Activated CD4-positive, alpha-beta T cell treated with anti-CD3 and anti-CD28 coated beads, Interleukin-2, amount 10 ng/mL, durations not matched to agents 7 days and 5 days (primary cell): ENCODE data around the gene HMOX1. TPM values are rescaled to one million over a fixed set of nuclear protein-coding genes. Genes with fewer than 3 reads are reported as not detected.

Source experiments
- CTCF ChIA-PET: fragments of 350-600 bp; sonication (Branson Sonifier 250); formaldehyde crosslinking; loops from one replicate; lab custom pipeline; 2021; ENCODE audit warnings: antibody characterized with exemption; lab: Charles Lee
- POLR2A ChIA-PET: fragments of 350-600 bp; sonication (Branson Sonifier 250); formaldehyde crosslinking; loops from one replicate; lab custom pipeline; 2021; ENCODE audit warnings: antibody characterized with exemption; lab: Charles Lee
- DNase-seq: peaks from one replicate; pipeline ENCODE4 v3.0.0-alpha.2; 2020
- H3K27ac Mint-ChIP-seq: one replicate; pipeline ENCODE4 v1.8.0; 2021; ENCODE audit warnings: mild to moderate bottlenecking, moderate library complexity, mixed read lengths
- H3K27me3 Mint-ChIP-seq: one replicate; pipeline ENCODE4 v1.8.0; 2021; ENCODE audit warnings: mixed read lengths
- H3K36me3 Mint-ChIP-seq: one replicate; pipeline ENCODE4 v1.8.0; 2021; ENCODE audit warnings: low read depth, mixed read lengths
- H3K4me1 Mint-ChIP-seq: one replicate; pipeline ENCODE4 v1.8.0; 2021; ENCODE audit warnings: mixed read lengths
- H3K4me3 Mint-ChIP-seq: one replicate; pipeline ENCODE4 v1.8.0; 2021; ENCODE audit warnings: mild to moderate bottlenecking, moderate library complexity, mixed read lengths
- H3K9me3 Mint-ChIP-seq: one replicate; pipeline ENCODE4 v1.8.0; 2021; ENCODE audit warnings: mixed read lengths
- total RNA-seq, 2 experiments: library from RNA; stranded (reverse); gene quantifications; one replicate each; pipeline ENCODE4 v1.2.3, GENCODE V29; 2021

HMOX1 gene
- total RNA-seq, 2 experiments from 2014 or later: 0.31 to 0.32 TPM

- Mint-ChIP-seq H3K36me3 (no peaks in the 10 kb centered on the region), H3K27ac (no peak overlapping the region), H3K9me3 (no peaks in the 10 kb centered on the region), H3K4me3 (no peak overlapping the region), H3K4me1 (peaks cover 20% of the 10 kb centered on the region), H3K27me3 (peaks cover 20% of the 10 kb centered on the region)
- DNase-seq: no peak
- POLR2A ChIA-PET: interaction anchor here (0.5 kb wide), 1 partner anchor 57 kb away, joined by 3 read pairs; no protein-coding TSS in a partner anchor
- CTCF ChIA-PET: interaction anchor here (0.6 to 2.0 kb wide), 3 partner anchors 10 to 1126 kb away, joined by 3 to 8 read pairs (median 3); no protein-coding TSS in a partner anchor
These were observed 5.4 kb upstream of the HMOX1 start for GRCh38 chr22:35375526-35375925.

- Mint-ChIP-seq H3K27me3 (peaks cover 24% of the 10 kb centered on the region), H3K27ac (peak overlapping the region; percentile 54), H3K36me3 (no peaks in the 10 kb centered on the region), H3K9me3 (no peaks in the 10 kb centered on the region), H3K4me1 (peaks cover 25% of the 10 kb centered on the region), H3K4me3 (no peak overlapping the region)
- peak; percentile 19 for DNase-seq
- POLR2A ChIA-PET: interaction anchor here (0.7 kb wide), 1 partner anchor 10 kb away, joined by 3 read pairs; no protein-coding TSS in a partner anchor
- CTCF ChIA-PET: interaction anchor here (0.7 kb wide), 1 partner anchor 161 kb away, joined by 5 read pairs; no protein-coding TSS in a partner anchor
These were observed 4.0 kb upstream of the HMOX1 start for GRCh38 chr22:35376728-35377472.

- peaks cover 22% of the 10 kb centered on the region for H3K4me1 Mint-ChIP-seq
- ChIA-PET POLR2A (no interaction called here), CTCF (no interaction called here)
- no peak for DNase-seq
- H3K27ac Mint-ChIP-seq: peak overlapping the region; percentile 43
- no peaks in the 10 kb centered on the region for H3K36me3 Mint-ChIP-seq
- no peak overlapping the region for H3K4me3 Mint-ChIP-seq
- no peaks in the 10 kb centered on the region for H3K9me3 Mint-ChIP-seq
- peaks cover 27% of the 10 kb centered on the region for H3K27me3 Mint-ChIP-seq
These were observed 3.2 kb upstream of the HMOX1 start for GRCh38 chr22:35377735-35378134.

GRCh38 chr22:35378621-35379020, 2.3 kb upstream of the HMOX1 start:
- POLR2A ChIA-PET: no interaction called here
- DNase-seq: no peak
- H3K4me1 Mint-ChIP-seq: peaks cover 22% of the 10 kb centered on the region

GRCh38 chr22:35379146-35379993, 1.5 kb upstream of the HMOX1 start:
- H3K4me1 Mint-ChIP-seq: peaks cover 22% of the 10 kb centered on the region
- H3K27me3 Mint-ChIP-seq: peaks cover 35% of the 10 kb centered on the region
- H3K9me3 Mint-ChIP-seq: no peaks in the 10 kb centered on the region
- no peak overlapping the region for H3K4me3 Mint-ChIP-seq
- ChIA-PET POLR2A (no interaction called here), CTCF (interaction anchor here (0.6 kb wide), 1 partner anchor 77 kb away, joined by 3 read pairs; no protein-coding TSS in a partner anchor)
- no peaks in the 10 kb centered on the region for H3K36me3 Mint-ChIP-seq
- DNase-seq: no peak
- no peak overlapping the region for H3K27ac Mint-ChIP-seq

More at GRCh38 chr22:35378621-35379020, 2.3 kb upstream of the HMOX1 start:
- Mint-ChIP-seq H3K4me3 (no peak overlapping the region), H3K36me3 (no peaks in the 10 kb centered on the region), H3K27ac (peak overlapping the region; percentile 25), H3K9me3 (no peaks in the 10 kb centered on the region), H3K27me3 (peaks cover 34% of the 10 kb centered on the region)
- CTCF ChIA-PET: no interaction called here

GRCh38 chr22:35380013-35380412, 883 bp upstream of the HMOX1 start:
- peaks cover 22% of the 10 kb centered on the region for H3K4me1 Mint-ChIP-seq
- no peak overlapping the region for H3K27ac Mint-ChIP-seq
- no peaks in the 10 kb centered on the region for H3K9me3 Mint-ChIP-seq
- H3K27me3 Mint-ChIP-seq: peaks cover 35% of the 10 kb centered on the region
- no peak for DNase-seq
- CTCF ChIA-PET: interaction anchor here (0.6 kb wide), 1 partner anchor 860 kb away, joined by 3 read pairs; no protein-coding TSS in a partner anchor
- H3K4me3 Mint-ChIP-seq: no peak overlapping the region
- POLR2A ChIA-PET: no interaction called here
- H3K36me3 Mint-ChIP-seq: no peaks in the 10 kb centered on the region

GRCh38 chr22:35381424-35382009, 621 bp downstream of the HMOX1 start:
- Mint-ChIP-seq H3K36me3 (no peaks in the 10 kb centered on the region), H3K4me1 (peaks cover 21% of the 10 kb centered on the region), H3K27me3 (peaks cover 37% of the 10 kb centered on the region), H3K27ac (peak overlapping the region; percentile 3), H3K9me3 (no peaks in the 10 kb centered on the region), H3K4me3 (peak overlapping the region; percentile 16)
- ChIA-PET CTCF (interaction anchor here (0.6 to 1.0 kb wide), 2 partner anchors 31 to 797 kb away, joined by 3 read pairs; no protein-coding TSS in a partner anchor), POLR2A (no interaction called here)
- no peak for DNase-seq

GRCh38 chr22:35383679-35384071, 2.8 kb downstream of the HMOX1 start:
- POLR2A ChIA-PET: no interaction called here
- H3K4me1 Mint-ChIP-seq: peaks cover 9% of the 10 kb centered on the region
- CTCF ChIA-PET: interaction anchor here (0.8 kb wide), 1 partner anchor 73 kb away, joined by 3 read pairs; no protein-coding TSS in a partner anchor
- no peak overlapping the region for H3K4me3 Mint-ChIP-seq
- no peak overlapping the region for H3K27ac Mint-ChIP-seq
- H3K9me3 Mint-ChIP-seq: no peaks in the 10 kb centered on the region
- H3K36me3 Mint-ChIP-seq: no peaks in the 10 kb centered on the region
- H3K27me3 Mint-ChIP-seq: peaks cover 37% of the 10 kb centered on the region
- DNase-seq: no peak

- no peak for DNase-seq
- Mint-ChIP-seq H3K4me1 (peaks cover 9% of the 10 kb centered on the region), H3K4me3 (no peak overlapping the region), H3K36me3 (no peaks in the 10 kb centered on the region), H3K27me3 (peaks cover 30% of the 10 kb centered on the region), H3K27ac (no peak overlapping the region), H3K9me3 (no peaks in the 10 kb centered on the region)
- ChIA-PET POLR2A (no interaction called here), CTCF (interaction anchor here (2.2 kb wide), 1 partner anchor 9 kb away, joined by 8 read pairs; no protein-coding TSS in a partner anchor)
These were observed 3.6 kb downstream of the HMOX1 start for GRCh38 chr22:35384527-35384926.

- Mint-ChIP-seq H3K36me3 (no peaks in the 10 kb centered on the region), H3K27ac (no peak overlapping the region), H3K4me3 (no peak overlapping the region), H3K27me3 (peaks cover 26% of the 10 kb centered on the region), H3K9me3 (no peaks in the 10 kb centered on the region), H3K4me1 (peaks cover 9% of the 10 kb centered on the region)
- ChIA-PET POLR2A (no interaction called here), CTCF (interaction anchor here (0.6 to 2.2 kb wide), 4 partner anchors 10 to 900 kb away, joined by 3 to 8 read pairs (median 5); no protein-coding TSS in a partner anchor)
- no peak for DNase-seq
These were observed 4.2 kb downstream of the HMOX1 start for GRCh38 chr22:35384975-35385588.

GRCh38 chr22:35386670-35387288, 5.9 kb downstream of the HMOX1 start:
- Mint-ChIP-seq H3K4me3 (no peak overlapping the region), H3K27ac (no peak overlapping the region), H3K36me3 (no peaks in the 10 kb centered on the region), H3K9me3 (no peaks in the 10 kb centered on the region), H3K4me1 (no peaks in the 10 kb centered on the region), H3K27me3 (peaks cover 15% of the 10 kb centered on the region)
- DNase-seq: no peak
- ChIA-PET CTCF (no interaction called here), POLR2A (interaction anchor here (0.5 kb wide), 1 partner anchor 10 kb away, joined by 3 read pairs; no protein-coding TSS in a partner anchor)
